SK-N-SH treated with all-trans-retinoic acid at 6 μM for 48 hours (cell line): ENCODE data around the gene PRR33.

Experiments used
- ARNTL ChIP-seq: fragments of 450-650 bp; formaldehyde crosslinking; IDR thresholded peaks from 2 replicates; pipeline ENCODE4 v1.5.0; 2020; ENCODE audit warnings: low read depth, mild to moderate bottlenecking, moderate library complexity, borderline replicate concordance
- GLIS3 ChIP-seq: fragments of 250-450 bp; sonication (Bioruptor Pico); IDR thresholded peaks from 2 replicates; pipeline ENCODE4 v1.5.0; 2020; ENCODE audit warnings: mild to moderate bottlenecking, moderate library complexity
- ISL1 ChIP-seq: fragments of 250-450 bp; sonication (Bioruptor Pico); IDR thresholded peaks from 2 replicates; pipeline ENCODE4 v2.1.2; 2022; ENCODE audit warnings: mild to moderate bottlenecking, moderate library complexity
- RARB ChIP-seq: fragments of 250-450 bp; sonication (Bioruptor Pico); IDR thresholded peaks from 2 replicates; pipeline ENCODE4 v1.8.0; 2021; ENCODE audit warnings: mild to moderate bottlenecking, moderate library complexity
- SNAI2 ChIP-seq: fragments of 250-450 bp; sonication (Bioruptor Pico); IDR thresholded peaks from 2 replicates; pipeline ENCODE4 v1.5.0; 2020; ENCODE audit warnings: mild to moderate bottlenecking, moderate library complexity
- TCF4 ChIP-seq: fragments of 250-450 bp; sonication (Bioruptor Pico); IDR thresholded peaks from 2 replicates; pipeline ENCODE4 v1.8.0; 2021; ENCODE audit warnings: mild to moderate bottlenecking, moderate library complexity, borderline replicate concordance
- TOX ChIP-seq: fragments of 250-450 bp; sonication (Bioruptor Pico); IDR thresholded peaks from 2 replicates; pipeline ENCODE4 v1.8.0; 2021; ENCODE audit warnings: mild to moderate bottlenecking, moderate library complexity, borderline replicate concordance
- ZFP3 ChIP-seq: fragments of 250-450 bp; sonication (Bioruptor Pico); IDR thresholded peaks from 2 replicates; pipeline ENCODE4 v1.5.0; 2020; ENCODE audit warnings: mild to moderate bottlenecking, moderate library complexity
- ZFP30 ChIP-seq: fragments of 450-650 bp; formaldehyde crosslinking; IDR thresholded peaks from 2 replicates; pipeline ENCODE4 v1.5.0; 2022; ENCODE audit warnings: mild to moderate bottlenecking, moderate library complexity
- ZNF70 ChIP-seq: fragments of 450-650 bp; formaldehyde crosslinking; IDR thresholded peaks from 2 replicates; pipeline ENCODE4 v1.5.0; 2020; ENCODE audit warnings: mild to moderate bottlenecking, moderate library complexity
- ZNF8 ChIP-seq: fragments of 450-650 bp; formaldehyde crosslinking; IDR thresholded peaks from 2 replicates; pipeline ENCODE4 v1.5.0; 2020; ENCODE audit warnings: mild to moderate bottlenecking, moderate library complexity
- TF ChIP-seq, protein P1 (sequence below): fragments of 250-450 bp; sonication (Bioruptor Pico); IDR thresholded peaks from 2 replicates; pipeline ENCODE4 v1.8.0; 2020; ENCODE audit warnings: mild to moderate bottlenecking, moderate library complexity, borderline replicate concordance

- TF ChIP-seq ZFP3 (CRISPR knock-in tag) (no peak), ISL1 (CRISPR knock-in tag) (no peak), ZNF8 (CRISPR knock-in tag) (no peak), RARB (CRISPR knock-in tag) (no peak), ZFP30 (CRISPR knock-in tag) (no peak), TOX (CRISPR knock-in tag) (no peak), SNAI2 (CRISPR knock-in tag) (no peak), GLIS3 (CRISPR knock-in tag) (no peak), ARNTL (no peak), TCF4 (no peak), ZNF70 (no peak)
- TF ChIP-seq, protein P1, sequence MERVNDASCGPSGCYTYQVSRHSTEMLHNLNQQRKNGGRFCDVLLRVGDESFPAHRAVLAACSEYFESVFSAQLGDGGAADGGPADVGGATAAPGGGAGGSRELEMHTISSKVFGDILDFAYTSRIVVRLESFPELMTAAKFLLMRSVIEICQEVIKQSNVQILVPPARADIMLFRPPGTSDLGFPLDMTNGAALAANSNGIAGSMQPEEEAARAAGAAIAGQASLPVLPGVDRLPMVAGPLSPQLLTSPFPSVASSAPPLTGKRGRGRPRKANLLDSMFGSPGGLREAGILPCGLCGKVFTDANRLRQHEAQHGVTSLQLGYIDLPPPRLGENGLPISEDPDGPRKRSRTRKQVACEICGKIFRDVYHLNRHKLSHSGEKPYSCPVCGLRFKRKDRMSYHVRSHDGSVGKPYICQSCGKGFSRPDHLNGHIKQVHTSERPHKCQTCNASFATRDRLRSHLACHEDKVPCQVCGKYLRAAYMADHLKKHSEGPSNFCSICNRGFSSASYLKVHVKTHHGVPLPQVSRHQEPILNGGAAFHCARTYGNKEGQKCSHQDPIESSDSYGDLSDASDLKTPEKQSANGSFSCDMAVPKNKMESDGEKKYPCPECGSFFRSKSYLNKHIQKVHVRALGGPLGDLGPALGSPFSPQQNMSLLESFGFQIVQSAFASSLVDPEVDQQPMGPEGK (CRISPR knock-in tag): no peak
These were observed 9.1 kb downstream of the PRR33 start for GRCh38 chr11:1882265-1883238.
